ENCODE data around the gene SNX3.

DNA sequence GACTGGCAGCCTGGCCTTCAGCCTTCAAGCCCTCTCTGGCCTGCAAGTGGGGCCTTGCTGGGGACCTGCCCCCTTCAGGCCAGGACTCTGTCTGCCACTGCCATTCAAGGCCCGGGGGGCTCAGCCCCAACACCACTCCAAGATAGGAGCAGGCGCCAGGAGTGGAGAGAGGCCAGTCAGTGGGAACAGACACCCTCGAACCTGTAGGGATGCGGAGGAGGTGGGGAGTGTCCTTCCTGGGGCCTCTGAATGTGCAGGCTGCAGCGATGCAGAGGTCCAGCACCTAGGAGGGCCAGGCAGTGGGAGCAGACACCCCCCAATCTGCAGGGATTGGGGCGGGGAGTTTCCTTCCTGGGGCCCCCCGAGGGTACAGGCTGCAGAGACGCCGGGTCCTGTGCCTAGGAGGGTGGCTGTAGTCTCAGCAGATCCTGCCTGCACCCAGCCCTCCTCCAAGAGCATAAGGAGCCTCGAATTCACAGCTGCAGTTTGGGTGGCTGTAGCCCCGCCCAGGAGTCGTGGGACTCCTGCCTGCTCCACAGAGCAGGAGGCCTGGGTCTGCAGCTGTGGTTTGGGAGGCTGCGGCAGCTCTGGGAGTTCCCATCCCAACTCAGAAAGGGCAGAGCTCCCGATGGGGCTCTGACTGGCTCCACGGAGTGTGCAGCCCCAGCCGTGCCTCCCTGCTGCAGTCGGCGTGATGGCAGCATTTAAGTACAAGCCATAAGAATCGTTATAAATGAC, 61.9 kb downstream of the SNX3 start:
- no peak for TF ChIP-seq POLR2A (IDR thresholded peaks at IDR 0.05)
- TF ChIP-seq, protein P1, sequence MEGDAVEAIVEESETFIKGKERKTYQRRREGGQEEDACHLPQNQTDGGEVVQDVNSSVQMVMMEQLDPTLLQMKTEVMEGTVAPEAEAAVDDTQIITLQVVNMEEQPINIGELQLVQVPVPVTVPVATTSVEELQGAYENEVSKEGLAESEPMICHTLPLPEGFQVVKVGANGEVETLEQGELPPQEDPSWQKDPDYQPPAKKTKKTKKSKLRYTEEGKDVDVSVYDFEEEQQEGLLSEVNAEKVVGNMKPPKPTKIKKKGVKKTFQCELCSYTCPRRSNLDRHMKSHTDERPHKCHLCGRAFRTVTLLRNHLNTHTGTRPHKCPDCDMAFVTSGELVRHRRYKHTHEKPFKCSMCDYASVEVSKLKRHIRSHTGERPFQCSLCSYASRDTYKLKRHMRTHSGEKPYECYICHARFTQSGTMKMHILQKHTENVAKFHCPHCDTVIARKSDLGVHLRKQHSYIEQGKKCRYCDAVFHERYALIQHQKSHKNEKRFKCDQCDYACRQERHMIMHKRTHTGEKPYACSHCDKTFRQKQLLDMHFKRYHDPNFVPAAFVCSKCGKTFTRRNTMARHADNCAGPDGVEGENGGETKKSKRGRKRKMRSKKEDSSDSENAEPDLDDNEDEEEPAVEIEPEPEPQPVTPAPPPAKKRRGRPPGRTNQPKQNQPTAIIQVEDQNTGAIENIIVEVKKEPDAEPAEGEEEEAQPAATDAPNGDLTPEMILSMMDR (IDR thresholded peaks at IDR 0.05): no peak

Data from esophagus squamous epithelium (tissue), 4 donors.